B cell (primary cell): ENCODE measurements around the gene RHOA. TPM values are rescaled to one million over a fixed set of nuclear protein-coding genes. Genes with fewer than 3 reads are reported as not detected.
"Not testable (repeated sequence)": the region's sequence is repeated elsewhere in the genome, so short reads cannot be mapped to it uniquely, and the experiment has no call there.

ENCODE experiments used
- ATAC-seq: fragments of 200-7000 bp; cut with Tn5 transposase; one replicate; pipeline ENCODE4 v1.10.0; 2021; ENCODE audit warnings: low read depth, mild to moderate bottlenecking, moderate number of reproducible peaks, moderate library complexity
- CTCF ChIA-PET: fragments of 350-600 bp; sonication (Branson Sonifier 250); formaldehyde crosslinking; loops from one replicate; lab custom pipeline; 2021; ENCODE audit warnings: antibody characterized with exemption, inconsistent platforms; lab: Charles Lee
- POLR2A ChIA-PET: fragments of 350-600 bp; sonication (Branson Sonifier 250); formaldehyde crosslinking; loops from one replicate; lab custom pipeline; 2021; ENCODE audit warnings: antibody characterized with exemption; lab: Charles Lee
- DNase-seq: peaks from one replicate; pipeline ENCODE4 v3.0.0; 2013
- H2AFZ ChIP-seq: 2 replicates; pipeline ENCODE4 v1.6.1; 2012; ENCODE audit warnings: mild to moderate bottlenecking, low read depth, low read length; ENCODE audit not compliant: insufficient read depth, poor library complexity, severe bottlenecking
- H3K27ac ChIP-seq, 2 donors: 1 replicate in 1 of 2; 2 replicates in 1 of 2; pipeline ENCODE4 v1.5.1; 2012 to 2013; ENCODE audit warnings: low read length in 2 of 2, mild to moderate bottlenecking in 2 of 2, moderate library complexity in 1 of 2
- H3K27me3 ChIP-seq, 4 experiments: fragments of 200-600 bp in 1 of 4; sonication (generic) in 1 of 4; replicated peaks in 1 of 4; 1 replicate in 2 of 4; 2 replicates in 2 of 4; pipeline versions ENCODE4 v1.6.1 to v1.7.0; 2013 to 2016; ENCODE audit warnings: low read length in 3 of 4, mild to moderate bottlenecking in 2 of 4, mixed read lengths in 1 of 4, moderate library complexity in 1 of 4; ENCODE audit not compliant: insufficient read depth in 4 of 4, control insufficient read depth in 3 of 4; ENCODE audit errors: control extremely low read depth in 1 of 4
- H3K36me3 ChIP-seq, 2 experiments: replicated peaks in 1 of 2; 1 replicate in 1 of 2; 2 replicates in 1 of 2; pipeline versions ENCODE4 v1.6.1 to v1.7.1; 2013; ENCODE audit warnings: low read length in 1 of 2; ENCODE audit not compliant: insufficient read depth in 2 of 2, control insufficient read depth in 1 of 2; ENCODE audit errors: control extremely low read depth in 1 of 2, extremely low read depth in 1 of 2
- H3K4me1 ChIP-seq, 2 donors: fragments of 200-600 bp in 1 of 2; sonication (generic) in 1 of 2; 1 replicate in 1 of 2; 2 replicates in 1 of 2; pipeline versions ENCODE4 v1.5.1 to v1.6.1; 2013 to 2017; ENCODE audit warnings: low read length in 2 of 2; ENCODE audit not compliant: control insufficient read depth in 2 of 2, insufficient read depth in 2 of 2
- H3K4me2 ChIP-seq: replicated peaks from 2 replicates; pipeline ENCODE3; 2012; ENCODE audit warnings: mild to moderate bottlenecking, low read depth, low read length; ENCODE audit not compliant: poor library complexity, severe bottlenecking
- H3K4me3 ChIP-seq, 5 experiments: fragments of 200-600 bp in 1 of 5; sonication (generic) in 1 of 5; 1 replicate in 3 of 5; 2 replicates in 2 of 5; pipeline versions ENCODE4 v1.5.1 to v1.7.0; 2011 to 2016; ENCODE audit warnings: low read length in 4 of 5, mild to moderate bottlenecking in 4 of 5, low read depth in 2 of 5, control low read depth in 1 of 5, moderate library complexity in 1 of 5; ENCODE audit not compliant: insufficient read depth in 1 of 5; ENCODE audit errors: control extremely low read depth in 1 of 5, extremely low read depth in 1 of 5
- H3K79me2 ChIP-seq: fragments of 200-600 bp; sonication (generic); one replicate; pipeline ENCODE4 v1.6.0; 2016; ENCODE audit warnings: low read length; ENCODE audit not compliant: control insufficient read depth, insufficient read depth
- H3K9ac ChIP-seq: fragments of 200-600 bp; sonication (generic); 2 replicates; pipeline ENCODE4 v1.6.1; 2017; ENCODE audit warnings: mild to moderate bottlenecking, low read length, moderate library complexity
- H3K9me3 ChIP-seq, 3 donors: one replicate each; pipeline versions ENCODE4 v1.6.1 to v1.7.1; 2013; ENCODE audit warnings: low read length in 2 of 3; ENCODE audit not compliant: control insufficient read depth in 2 of 3, insufficient read depth in 1 of 3; ENCODE audit errors: control extremely low read depth in 1 of 3
- H4K20me1 ChIP-seq: 2 replicates; pipeline ENCODE4 v1.6.0; 2012; ENCODE audit warnings: mild to moderate bottlenecking, low read length; ENCODE audit not compliant: insufficient read depth, control insufficient read depth, poor library complexity, severe bottlenecking
- H3K27ac Mint-ChIP-seq: one replicate; pipeline ENCODE4 v1.8.0; 2021; ENCODE audit warnings: mixed read lengths
- H3K27me3 Mint-ChIP-seq: one replicate; pipeline ENCODE4 v1.8.0; 2021; ENCODE audit warnings: mixed read lengths
- H3K4me1 Mint-ChIP-seq: one replicate; pipeline ENCODE4 v1.8.0; 2021; ENCODE audit warnings: mixed read lengths
- H3K4me3 Mint-ChIP-seq: one replicate; pipeline ENCODE4 v1.8.0; 2021; ENCODE audit warnings: mixed read lengths
- H3K9me3 Mint-ChIP-seq: one replicate; pipeline ENCODE4 v1.8.0; 2022; ENCODE audit warnings: mixed read lengths; ENCODE audit not compliant: insufficient read depth
- CTCF ChIP-seq: fragments of 200-600 bp; IDR thresholded peaks from one replicate; pipeline ENCODE4 v1.8.0; 2022; ENCODE audit warnings: antibody characterized with exemption, mild to moderate bottlenecking
- EZH2 ChIP-seq: IDR thresholded peaks from 2 replicates; pipeline ENCODE4 v1.6.1; 2012; ENCODE audit warnings: borderline replicate concordance, low read depth, mild to moderate bottlenecking, moderate library complexity, low read length; ENCODE audit not compliant: insufficient read depth, poor library complexity, severe bottlenecking
- WGBS: methylation state at CpG from one replicate; pipeline ENCODE4 v1.1.5; 2013; ENCODE audit warnings: missing lambda C conversion rate; ENCODE audit not compliant: insufficient coverage; 5-methylcytosine and 5-hydroxymethylcytosine counted together
- intact Hi-C: fragments of 100-400 bp; cut with micrococcal nuclease; formaldehyde crosslinking; loops from one replicate; pipeline ENCODE4 v1.10.0; 2022
- polyA plus RNA-seq: library from polyadenylated mRNA; depleted of rRNA; stranded (reverse); fragments of >200 nt; gene quantifications from 2 replicates; pipeline ENCODE4 v1.2.3, GENCODE V29; 2012
- total RNA-seq, 2 donors: library from RNA; stranded (reverse); fragments of 120-200 nt in 1 of 2; gene quantifications; 1 replicate in 1 of 2; 2 replicates in 1 of 2; pipeline versions ENCODE4 v1.2.3 to v1.2.4, GENCODE V29; 2013 to 2022

The RHOA gene
- total and polyA plus RNA-seq, 2 donors (not counting 1 experiment from before 2014, with no cell fraction given): 244 to 298 TPM

- POLR2A ChIA-PET: interaction anchor here (0.6 kb wide), 1 partner anchor 97 kb away, joined by 5 read pairs; no protein-coding TSS in a partner anchor
- Histone ChIP-seq H3K36me3 (peaks cover 7 to 38% of the 10 kb centered on the region in 2 experiments), H3K4me2 (peak overlapping the region; percentile 25), H3K27ac (peak overlapping the region in 1 of 2 donors; percentile 46), H3K4me1 (peaks cover 45 to 59% of the 10 kb centered on the region in 2 donors), H2AFZ (no peak overlapping the region), H3K9ac (no peak overlapping the region), H4K20me1 (peaks cover 100% of the 10 kb centered on the region), H3K27me3 (no peaks in the 10 kb centered on the region), H3K79me2 (peaks cover 99% of the 10 kb centered on the region), H3K4me3 (no peak overlapping the region), H3K9me3 (no peaks in the 10 kb centered on the region)
- ATAC-seq (no peak), DNase-seq (no peak)
- CTCF ChIA-PET: no interaction called here
- WGBS: 100% methylated on average over 1 of the region's 3 CpGs
- Mint-ChIP-seq H3K4me3 (peak overlapping the region; percentile 6), H3K4me1 (peaks cover 62% of the 10 kb centered on the region), H3K9me3 (no peaks in the 10 kb centered on the region), H3K27ac (peak overlapping the region; percentile 65), H3K27me3 (no peaks in the 10 kb centered on the region)
- TF ChIP-seq CTCF (no peak), EZH2 (no peak)
- intact Hi-C loops: no loop called here
Measured at GRCh38 chr3:49399461-49399860, 12.3 kb downstream of the RHOA start.

DNA sequence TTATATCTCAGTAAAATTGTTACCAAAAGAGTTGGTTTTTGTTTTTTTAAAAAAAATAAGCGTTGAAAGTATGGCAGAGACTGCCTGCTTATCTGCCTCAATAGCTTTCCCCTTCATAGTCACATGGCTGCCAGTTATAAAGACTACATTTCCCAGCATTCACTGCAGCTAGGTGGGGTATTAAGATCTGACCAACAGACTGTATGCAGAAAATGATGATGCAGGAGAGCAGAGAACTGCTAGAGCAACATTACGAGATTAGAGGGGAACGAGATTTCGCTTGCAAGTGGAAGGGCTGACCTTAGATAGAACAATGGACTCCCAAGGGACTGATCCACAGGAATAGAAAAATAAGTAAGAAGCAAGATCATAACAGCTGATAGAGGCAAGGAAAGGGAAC is 14.3 kb downstream of the RHOA start:
- H2AFZ ChIP-seq: no peak overlapping the region
- H4K20me1 ChIP-seq: peaks cover 100% of the 10 kb centered on the region
- H3K27ac ChIP-seq: peak overlapping the region in 1 of 2 donors; percentile 27
- ChIA-PET POLR2A (interaction anchor here (0.7 to 0.9 kb wide), 2 partner anchors 15 to 57 kb away, joined by 3 read pairs; partner anchors contain the start of gene USP4), CTCF (no interaction called here)
- no peak overlapping the region for H3K9ac ChIP-seq
- Mint-ChIP-seq H3K4me3 (no peak overlapping the region), H3K9me3 (no peaks in the 10 kb centered on the region), H3K27ac (peak overlapping the region; percentile 4), H3K27me3 (no peaks in the 10 kb centered on the region), H3K4me1 (peaks cover 67% of the 10 kb centered on the region)
- H3K36me3 ChIP-seq: peaks cover 3 to 33% of the 10 kb centered on the region in 2 experiments
- intact Hi-C loops: no loop called here
- no peak overlapping the region for H3K4me3 ChIP-seq
- H3K27me3 ChIP-seq: no peaks in the 10 kb centered on the region
- no peaks in the 10 kb centered on the region for H3K9me3 ChIP-seq
- peak overlapping the region; percentile 3 for H3K4me2 ChIP-seq
- DNase-seq (peak; percentile 48), ATAC-seq (peak; percentile 64)
- H3K4me1 ChIP-seq: peaks cover 40 to 63% of the 10 kb centered on the region in 2 donors
- 79% methylated on average over 3 of the region's 4 CpGs for WGBS
- TF ChIP-seq EZH2: no peak
- no peak for TF ChIP-seq CTCF
- peaks cover 99% of the 10 kb centered on the region for H3K79me2 ChIP-seq

- H2AFZ ChIP-seq, H3K4me2 ChIP-seq, H3K27me3 Mint-ChIP-seq, CTCF ChIA-PET, H3K9me3 Mint-ChIP-seq, H3K27ac Mint-ChIP-seq, ATAC-seq, H3K9me3 ChIP-seq, POLR2A ChIA-PET, H3K27me3 ChIP-seq, H3K4me3 Mint-ChIP-seq, H3K4me3 ChIP-seq, intact Hi-C loops, H3K9ac ChIP-seq, H3K27ac ChIP-seq, DNase-seq: not testable (repeated sequence)
- 94% methylated on average over 3 of the region's 10 CpGs for WGBS
- H3K79me2 ChIP-seq: peaks cover 98% of the 10 kb centered on the region
- peaks cover 24 to 36% of the 10 kb centered on the region in 2 donors for H3K4me1 ChIP-seq
- peaks cover 50% of the 10 kb centered on the region for H3K4me1 Mint-ChIP-seq
- H4K20me1 ChIP-seq: peaks cover 98% of the 10 kb centered on the region
- peaks cover 8 to 33% of the 10 kb centered on the region in 2 experiments for H3K36me3 ChIP-seq
Measured at GRCh38 chr3:49391310-49391709, 20.5 kb downstream of the RHOA start.
